IPS-NIHi7 (cell line): ENCODE results near the gene PLK5.
"Not testable (repeated sequence)": the region's sequence is repeated elsewhere in the genome, so short reads cannot be mapped to it uniquely, and the experiment has no call there.

Experiments
- DNase-seq: peaks from one replicate; pipeline ENCODE4 v3.0.0; 2012; ENCODE audit warnings: mixed read lengths; ENCODE audit errors: extremely low spot score

PLK5 gene

DNA sequence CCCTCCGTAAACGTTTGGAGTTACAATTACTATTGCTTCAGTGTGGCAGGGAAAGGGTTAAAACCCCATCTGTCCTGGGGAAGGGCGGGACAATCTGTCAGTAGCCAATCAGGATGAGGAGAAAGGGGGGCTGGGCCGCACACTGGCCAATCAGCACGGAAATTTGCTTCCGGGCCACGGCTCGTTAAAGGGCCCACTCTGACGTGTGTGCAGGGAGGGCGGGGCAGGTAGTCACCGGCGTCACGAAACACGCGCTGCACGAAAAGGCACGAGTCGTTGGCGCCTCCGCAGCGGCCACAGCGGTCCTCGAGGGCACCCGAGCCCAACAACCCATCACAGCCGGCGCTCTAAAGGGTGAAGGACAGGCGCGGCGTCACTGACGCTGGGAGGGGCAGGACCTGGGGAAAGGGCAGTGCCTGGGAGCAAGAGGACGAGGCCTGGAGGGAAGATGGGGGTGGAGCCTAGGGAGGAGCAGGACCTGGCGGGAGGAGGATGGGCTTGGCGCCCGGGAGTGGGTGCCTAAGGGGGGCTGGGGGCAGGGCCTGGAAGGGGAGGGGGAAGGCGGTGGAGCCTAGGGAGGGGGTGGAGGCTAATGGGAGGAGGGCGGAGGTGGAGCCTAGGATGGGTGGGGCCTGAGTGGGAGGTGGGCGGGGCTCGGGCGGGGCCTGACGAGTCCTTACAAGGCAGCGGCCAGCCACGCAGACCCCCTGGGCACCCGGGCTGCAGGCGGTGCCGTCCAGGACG lies 15.9 kb upstream of the PLK5 start:
- DNase-seq = peak; percentile 99

- DNase-seq = no peak
These were observed 15.4 kb upstream of the PLK5 start for GRCh38 chr19:1508507-1508856.

DNA sequence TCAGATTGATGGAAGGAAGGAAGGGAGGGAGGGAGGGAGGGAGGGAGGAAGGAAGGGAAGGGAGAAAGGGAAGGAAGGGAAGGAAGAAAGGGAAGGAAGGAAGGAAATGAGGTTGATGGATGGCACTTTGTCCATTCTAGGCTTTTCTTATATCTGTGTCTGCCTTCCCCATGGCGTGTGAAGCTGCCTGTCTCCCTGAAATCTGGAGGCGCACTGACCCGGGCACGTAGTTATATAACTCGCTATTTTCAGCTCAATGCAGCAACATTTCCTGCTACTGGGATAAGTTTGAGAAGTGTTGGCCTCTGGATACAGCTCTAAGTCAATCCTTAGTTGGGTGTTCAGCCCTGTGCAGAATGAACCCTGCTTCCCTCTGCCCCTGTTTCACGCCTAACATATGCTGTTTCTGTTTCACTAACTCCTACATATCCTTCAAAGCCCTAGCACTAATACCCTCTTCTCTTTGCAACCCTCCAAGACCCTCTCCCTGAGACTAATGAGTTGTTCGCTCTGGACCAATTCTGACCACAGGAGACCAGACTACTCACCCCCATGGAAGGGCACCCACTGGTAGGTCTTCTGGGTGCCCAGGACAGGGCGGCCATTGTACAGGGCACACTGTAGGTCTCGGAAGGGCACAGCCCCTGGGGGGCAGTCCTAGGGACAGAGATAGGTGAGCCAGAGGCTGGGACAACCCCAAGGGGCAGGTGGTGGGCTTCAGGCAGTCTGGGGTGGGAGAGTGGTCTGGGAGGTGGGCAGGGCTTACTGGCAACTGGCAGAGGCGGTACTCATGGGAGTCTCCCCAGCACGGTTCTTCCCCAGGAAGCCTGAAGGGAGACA lies 14.1 kb upstream of the PLK5 start:
- no peak for DNase-seq

DNA sequence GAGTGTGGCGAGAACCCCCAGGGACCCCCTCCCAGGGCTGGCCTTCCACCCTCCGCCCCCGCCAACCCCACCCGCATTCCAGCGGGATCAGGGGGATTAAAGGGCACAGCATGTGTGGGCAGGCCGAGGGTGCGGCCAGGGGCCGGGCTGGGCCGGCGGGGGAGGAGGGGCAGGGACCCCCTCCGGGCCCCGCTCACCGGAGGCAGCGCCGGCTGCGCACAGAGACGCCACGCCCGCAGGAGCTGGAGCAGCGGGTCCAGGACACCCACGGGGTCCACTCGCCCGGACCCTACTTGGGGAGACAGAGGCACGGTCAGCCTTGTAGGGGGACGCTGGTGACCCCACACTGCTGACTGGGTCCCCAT lies 13.5 kb upstream of the PLK5 start:
- no peak for DNase-seq

GRCh38 chr19:1510807-1511206 lies 13.1 kb upstream of the PLK5 start:
- no peak for DNase-seq

DNA sequence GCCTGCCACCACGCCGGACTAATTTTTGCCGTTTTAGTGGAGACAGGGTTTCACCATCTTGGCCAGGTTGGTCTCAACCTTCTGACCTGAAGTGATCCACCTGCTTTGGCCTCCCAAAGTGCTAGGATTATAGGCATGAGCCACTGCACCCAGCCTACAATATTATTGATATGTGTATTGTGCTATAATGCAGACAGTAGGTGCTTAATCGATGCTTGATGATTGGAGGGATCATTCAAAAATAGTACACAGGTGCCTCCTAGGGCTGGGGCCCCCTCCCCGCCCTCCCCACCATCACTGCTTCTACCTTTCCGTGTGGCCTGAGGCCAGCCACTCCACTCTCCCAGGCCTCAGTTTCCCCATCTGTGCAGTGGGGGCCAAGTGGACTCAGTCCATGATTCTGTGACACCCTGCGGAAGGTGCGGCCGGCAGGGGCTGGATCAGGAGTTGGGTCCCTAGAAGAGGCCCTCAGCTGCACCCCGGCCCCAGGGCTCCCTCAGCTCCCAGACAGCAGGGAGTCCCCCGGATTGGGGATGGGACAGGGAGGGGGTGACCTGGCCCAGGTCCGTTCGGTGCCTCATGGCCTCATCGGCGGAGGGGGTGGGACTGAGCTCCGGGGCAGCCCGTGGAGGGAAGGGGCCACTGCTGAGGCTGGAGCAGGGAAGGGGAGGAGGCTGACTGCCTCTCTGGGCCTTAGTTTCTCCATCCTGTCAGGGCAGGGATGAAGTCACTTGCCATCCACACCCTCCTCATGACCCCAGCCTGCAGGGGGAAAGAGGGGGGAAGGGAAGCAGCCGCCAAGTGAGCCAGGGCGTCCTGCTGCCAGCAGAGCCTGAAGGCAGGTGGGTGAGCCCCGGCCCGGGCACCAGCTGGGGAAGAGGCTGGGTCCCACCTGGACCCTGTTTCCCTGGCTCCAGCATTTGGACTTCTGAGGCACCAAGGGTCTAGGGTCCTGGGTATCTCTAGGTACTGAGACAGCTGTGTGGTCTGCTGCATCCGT lies 12.3 kb upstream of the PLK5 start:
- DNase-seq = no peak

DNA sequence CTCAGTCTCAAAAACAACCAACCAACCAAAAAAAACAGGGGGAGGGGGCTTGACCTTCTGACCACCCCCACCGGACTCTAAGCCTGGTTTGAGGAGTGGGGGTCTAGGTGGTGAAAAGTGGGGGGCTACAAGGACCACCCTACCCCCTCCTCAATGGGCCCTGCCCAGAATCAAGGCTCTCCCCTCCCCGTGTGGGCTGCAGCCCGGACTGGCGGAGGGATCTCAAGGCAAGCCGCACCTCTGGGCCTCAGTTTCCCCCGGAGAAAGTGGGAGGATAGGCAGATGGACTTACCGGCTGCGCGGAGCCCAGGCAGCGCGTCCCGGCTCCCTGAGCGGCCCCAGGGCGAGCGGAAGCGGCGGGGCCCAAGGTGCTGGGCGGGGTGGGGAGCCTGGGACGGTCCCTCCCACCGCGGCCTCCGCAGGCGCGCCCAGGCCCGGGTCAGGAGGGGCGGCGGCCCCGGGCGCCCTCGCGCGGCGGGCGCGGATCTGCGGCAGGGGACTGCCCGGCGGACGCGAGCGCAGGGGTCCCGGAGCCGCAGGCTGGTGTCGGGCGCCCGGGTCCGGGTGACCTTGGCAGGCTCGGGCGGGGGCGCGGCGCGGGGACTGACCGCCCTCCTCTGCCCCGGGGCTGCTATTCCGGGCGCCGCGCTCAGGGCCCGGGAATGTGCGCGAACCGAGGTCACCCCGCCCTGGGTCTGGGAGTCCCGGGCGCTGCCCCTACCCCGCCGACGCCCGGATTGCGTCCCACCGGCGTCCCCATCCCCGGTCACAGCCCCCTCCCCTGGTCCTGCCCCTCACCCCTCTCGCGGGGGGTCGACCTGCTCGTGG lies 11.0 kb upstream of the PLK5 start, which contains the start of gene ADAMTSL5:
Gene ADAMTSL5, minus strand, starts transcription at position 349 of the 828 bp plus-strand sequence. CDS start 2,076 bp downstream, outside the sequence.
- peak; percentile 61 for DNase-seq

- DNase-seq = peak; percentile 74
These were observed 10.2 kb upstream of the PLK5 start for GRCh38 chr19:1513499-1514294.

GRCh38 chr19:1514295-1514661 lies 9.6 kb upstream of the PLK5 start:
- DNase-seq = no peak

DNA sequence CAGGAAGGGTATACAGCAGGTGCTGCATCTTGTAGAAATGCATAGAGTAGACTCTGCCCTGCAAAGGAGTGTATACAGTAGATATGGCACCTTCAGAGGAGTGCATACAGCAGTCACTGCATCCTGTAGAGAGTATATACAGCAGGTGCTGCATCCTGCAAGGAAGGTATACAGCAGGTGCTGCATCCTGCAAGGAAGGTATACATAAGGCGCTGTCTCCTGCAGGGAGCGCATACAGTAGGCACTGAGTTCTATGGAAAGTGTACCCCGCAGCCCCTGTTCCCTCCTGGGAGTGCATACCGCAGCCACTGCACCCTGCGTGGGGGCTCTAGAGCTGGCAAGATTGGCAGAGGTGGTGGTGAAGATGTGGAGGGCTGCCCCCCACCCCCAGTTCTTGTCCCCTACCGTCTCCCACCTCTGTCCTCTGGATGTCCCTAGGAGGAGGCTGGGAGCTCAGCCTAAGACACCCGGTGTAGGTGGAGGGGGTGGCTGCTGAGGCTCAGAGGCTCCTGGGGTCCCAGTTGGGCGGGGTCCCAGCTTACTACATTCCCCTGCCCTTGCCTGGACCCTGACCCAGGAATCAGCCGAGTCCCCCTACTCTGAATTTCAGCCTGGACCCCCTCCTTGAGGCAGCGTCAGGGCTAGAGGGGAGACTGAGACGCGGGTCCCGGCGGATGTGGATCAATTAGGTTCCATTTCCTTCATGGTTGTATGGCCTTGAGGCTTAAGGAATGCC lies 8.7 kb upstream of the PLK5 start:
- DNase-seq = no peak

GRCh38 chr19:1516395-1516753 lies 7.5 kb upstream of the PLK5 start:
- no peak for DNase-seq

DNA sequence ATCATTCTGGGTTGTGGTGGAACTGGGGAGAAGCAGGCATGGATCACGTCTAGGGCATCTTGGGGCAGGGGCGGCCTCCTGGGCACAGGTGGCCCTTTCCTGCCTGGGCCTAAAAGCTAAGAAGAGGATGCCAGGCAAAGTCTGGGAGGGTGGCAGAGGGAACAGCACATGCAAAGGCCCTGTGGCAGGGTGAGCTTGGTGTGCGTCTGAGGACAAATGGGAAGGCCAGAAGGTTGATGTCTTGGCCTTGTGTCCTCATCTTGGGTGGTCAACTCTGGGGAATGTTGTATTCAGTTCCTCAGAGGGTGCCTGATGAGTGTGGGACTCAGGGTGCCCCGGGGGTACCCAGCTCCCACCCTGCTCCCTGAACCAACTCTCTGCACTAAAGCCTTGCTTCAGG lies 5.4 kb upstream of the PLK5 start:
- DNase-seq = no peak

GRCh38 chr19:1519802-1520201 lies 4.1 kb upstream of the PLK5 start:
- DNase-seq = not testable (repeated sequence)

DNA sequence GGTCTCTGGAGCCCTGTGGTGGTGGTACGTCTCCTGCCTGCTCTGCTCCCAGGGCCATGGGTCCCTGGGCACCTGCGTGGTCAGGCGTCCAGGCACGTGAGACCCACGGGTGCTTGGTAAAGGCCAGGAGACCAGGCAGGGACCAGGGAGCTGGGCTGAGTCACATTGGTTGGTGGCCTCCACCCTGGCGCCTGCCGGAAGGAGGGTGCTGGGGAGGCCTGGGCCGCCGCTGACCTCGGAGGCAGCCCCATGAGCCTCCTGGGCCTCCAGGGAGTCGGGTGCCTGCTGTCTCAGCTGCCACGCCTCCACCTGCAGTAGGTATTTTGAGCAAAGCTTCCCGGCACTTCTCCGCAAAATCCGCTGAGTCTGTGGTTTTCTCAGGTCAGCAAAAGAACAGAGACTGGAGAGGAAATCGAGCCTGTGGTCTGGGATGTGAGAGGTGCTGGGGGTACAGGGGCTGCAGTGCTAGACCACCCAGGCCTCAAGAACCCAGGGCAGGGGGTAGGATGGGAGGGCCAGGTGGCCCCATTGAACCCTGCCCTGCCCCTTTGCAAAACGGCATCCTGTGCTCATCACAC lies 3.6 kb upstream of the PLK5 start:
- DNase-seq = no peak

DNA sequence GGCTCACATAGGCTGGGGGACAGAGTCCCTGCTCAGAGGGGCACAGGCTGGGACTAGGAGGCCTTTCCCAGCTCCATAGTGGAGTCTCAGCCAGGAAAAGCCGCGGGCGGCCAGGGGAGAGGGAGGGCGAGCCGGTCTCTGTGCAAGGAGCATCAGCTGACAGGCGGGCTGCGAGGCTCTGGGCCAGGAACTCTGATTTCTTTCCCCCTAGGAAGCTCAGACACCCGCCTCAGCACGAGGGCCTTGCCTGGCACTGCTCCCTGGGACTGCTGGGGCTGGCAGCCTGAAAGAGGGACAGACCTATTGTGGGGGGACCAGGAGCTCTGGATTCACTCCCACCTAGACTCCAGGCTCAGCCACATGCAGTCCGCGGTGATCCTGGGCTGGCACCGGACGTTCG lies 2.2 kb upstream of the PLK5 start:
- no peak for DNase-seq

- no peak for DNase-seq
These were observed 1.8 kb upstream of the PLK5 start for GRCh38 chr19:1522061-1522460.

DNA sequence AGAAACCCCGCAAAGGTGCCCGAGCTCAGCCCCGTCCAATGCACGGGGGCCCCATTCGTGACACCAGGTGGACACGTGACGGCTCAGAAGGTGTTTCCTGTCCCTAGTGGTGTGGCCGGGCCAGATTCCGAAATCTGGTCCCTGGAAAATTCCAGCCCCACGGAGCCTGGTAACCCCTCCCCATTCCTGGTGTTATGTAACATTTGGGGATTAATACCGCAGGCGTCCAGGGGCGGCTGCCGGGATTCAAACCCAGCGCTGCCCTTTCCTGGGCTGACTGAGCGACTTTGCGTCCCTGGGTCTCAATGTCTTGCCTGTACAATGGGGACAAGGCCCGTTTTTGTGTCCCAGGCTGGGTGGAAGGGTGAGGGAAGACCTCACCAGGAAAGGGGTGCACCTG lies 1.0 kb upstream of the PLK5 start:
- no peak for DNase-seq

DNA sequence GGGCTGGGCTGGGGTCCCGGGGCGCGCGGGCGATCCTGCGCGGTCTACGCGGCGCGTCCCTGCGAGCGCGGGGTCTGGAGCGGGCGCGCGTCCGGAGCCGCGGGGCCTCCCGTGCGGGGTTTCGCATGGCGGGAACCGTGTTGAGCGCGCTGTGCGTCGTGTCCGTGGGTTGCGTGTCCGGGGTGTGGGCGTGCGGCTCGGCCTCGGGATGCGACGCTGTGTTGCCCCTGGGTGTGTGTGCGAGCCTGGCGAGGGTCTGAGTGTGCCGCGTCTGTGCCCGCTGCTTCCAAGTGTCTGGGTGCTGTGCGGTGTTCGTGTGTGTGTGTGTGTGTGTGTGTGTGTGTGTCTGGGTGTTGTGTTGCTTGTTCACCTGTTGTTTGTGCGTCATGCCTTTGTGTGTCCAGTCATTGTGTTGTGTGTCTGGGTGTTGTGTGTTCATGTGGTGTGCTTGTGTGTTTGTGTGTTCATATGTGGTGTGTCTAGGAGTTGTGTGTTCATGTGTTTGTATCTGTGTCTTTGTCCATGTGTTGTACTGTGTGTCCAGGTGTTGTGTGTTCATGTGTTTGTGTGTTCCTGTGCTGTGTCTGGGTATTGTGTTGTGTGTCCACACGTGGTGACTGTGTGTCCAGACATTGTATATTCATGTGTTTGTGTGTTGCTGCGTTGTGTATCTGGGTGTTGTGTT lies 552 bp downstream of the PLK5 start:
- DNase-seq = no peak

DNA sequence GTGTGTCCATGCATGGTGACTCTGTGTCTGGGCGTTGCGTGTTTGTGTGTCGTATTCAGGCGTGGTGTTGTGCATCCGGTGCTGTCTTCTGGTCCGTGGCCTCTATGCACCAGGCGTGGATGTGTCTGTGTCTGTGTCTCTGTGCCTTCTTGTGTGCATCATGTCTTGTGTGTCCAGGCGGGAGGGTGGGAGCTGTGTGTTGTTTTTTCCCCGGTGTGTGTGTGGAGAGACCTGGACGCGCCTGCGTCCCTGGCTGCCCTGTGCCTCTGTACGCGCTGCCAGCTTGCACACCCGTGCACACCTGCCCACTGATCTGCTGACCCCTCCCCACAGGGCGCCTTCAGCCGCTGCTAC lies 1.1 kb downstream of the PLK5 start:
- DNase-seq = no peak
